HG03575 (cell line): ENCODE measurements around the gene IFT57.

Experiments used
- ATAC-seq: cut with Tn5 transposase; IDR thresholded peaks from one replicate; pipeline ENCODE4 v1.9.1; 2021; ENCODE audit not compliant: unreplicated experiment, insufficient number of reproducible peaks, low FRiP score; ENCODE audit errors: extremely low read depth

The IFT57 gene

GRCh38 chr3:108110934-108111333 lies 111.3 kb downstream of the IFT57 start:
- no peak for ATAC-seq
